COR-L47 (cell line): ENCODE data around the gene APPL1.
"Not testable (repeated sequence)": the region's sequence is repeated elsewhere in the genome, so short reads cannot be mapped to it uniquely, and the experiment has no call there.

Experiments
- DNase-seq: peaks from one replicate; lab custom pipeline; 2025; lab: John Stamatoyannopoulos, UW

APPL1 gene

DNA sequence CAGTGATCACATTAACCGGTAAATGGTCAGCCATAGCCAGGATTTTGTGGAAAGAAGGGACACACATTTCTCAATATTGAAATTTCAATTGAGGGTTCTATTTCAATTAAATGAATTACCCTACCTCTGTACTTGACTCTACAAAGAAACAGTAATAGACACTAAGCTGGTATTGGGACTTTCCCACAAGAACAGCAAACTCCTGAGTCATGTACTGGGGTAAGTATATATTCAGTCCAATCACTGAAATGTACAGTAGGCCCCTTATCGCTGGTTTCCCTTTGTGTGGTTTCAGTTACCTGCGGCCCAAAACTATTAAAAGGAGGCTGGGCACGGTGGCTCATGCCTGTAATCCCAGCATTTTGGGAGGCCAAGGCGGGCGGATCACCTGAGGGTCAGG, 47.3 kb downstream of the APPL1 start:
- no peak for DNase-seq

DNA sequence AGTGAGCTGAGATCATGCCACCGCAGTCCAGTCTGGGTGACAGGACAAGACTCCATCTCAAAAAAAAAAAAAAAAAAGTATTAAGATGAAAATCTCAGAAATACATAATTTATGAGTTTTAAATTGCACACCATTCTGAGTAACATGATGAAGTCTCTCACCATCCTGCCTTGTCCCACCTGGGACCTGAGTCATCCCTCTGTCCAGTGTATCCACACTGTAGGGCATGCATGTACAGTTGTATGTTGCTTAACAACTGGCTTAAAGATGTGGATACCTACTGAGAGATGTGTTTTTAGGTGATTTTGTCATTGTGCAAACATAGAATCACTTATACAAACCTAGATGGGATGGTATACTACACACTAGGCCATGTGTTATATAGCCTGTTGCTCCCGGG, 47.9 kb downstream of the APPL1 start:
- no peak for DNase-seq

- no peak for DNase-seq
Measured at GRCh38 chr3:57278237-57278636, 50.7 kb downstream of the APPL1 start.

DNA sequence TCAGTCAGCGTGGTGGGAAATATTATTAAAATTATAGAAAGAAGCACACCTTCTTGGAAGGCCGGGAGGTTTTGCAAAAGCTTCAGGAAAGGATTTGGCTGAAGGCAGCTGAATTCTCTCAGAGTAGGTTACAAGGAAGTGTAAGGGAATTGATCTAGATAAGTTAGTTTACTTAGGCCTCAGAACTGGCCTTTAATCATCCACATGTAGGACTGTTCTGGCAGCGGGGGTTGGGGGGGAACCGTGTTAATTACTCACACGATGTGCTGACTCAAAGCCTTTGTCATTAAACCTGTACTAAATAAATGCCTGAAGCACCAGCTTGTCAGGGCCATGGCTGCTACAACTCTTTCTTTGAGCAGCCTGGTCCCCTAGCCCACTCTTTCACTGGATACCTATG, 52.2 kb downstream of the APPL1 start:
- DNase-seq = no peak

- no peak for DNase-seq
Measured at GRCh38 chr3:57281715-57282114, 54.2 kb downstream of the APPL1 start.

DNA sequence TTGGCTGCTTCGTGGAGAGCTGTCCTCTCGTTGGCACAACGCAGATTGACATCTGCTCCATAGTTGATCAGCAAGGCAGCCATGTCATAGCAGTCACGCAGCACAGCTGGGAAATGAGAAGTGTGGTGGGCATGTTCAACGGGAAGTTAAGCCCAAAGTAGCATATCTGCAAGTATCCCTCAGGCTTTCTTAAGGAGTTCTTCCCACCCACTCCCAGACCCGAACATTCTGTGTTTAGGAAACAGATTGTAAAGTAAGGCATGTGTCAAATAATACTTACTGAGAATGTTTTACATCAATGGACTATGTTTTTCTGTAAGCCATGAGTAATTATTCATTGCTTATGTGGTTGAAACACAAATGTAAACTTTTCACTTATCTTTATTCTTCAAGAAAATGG, 55.8 kb downstream of the APPL1 start:
- DNase-seq = no peak

DNA sequence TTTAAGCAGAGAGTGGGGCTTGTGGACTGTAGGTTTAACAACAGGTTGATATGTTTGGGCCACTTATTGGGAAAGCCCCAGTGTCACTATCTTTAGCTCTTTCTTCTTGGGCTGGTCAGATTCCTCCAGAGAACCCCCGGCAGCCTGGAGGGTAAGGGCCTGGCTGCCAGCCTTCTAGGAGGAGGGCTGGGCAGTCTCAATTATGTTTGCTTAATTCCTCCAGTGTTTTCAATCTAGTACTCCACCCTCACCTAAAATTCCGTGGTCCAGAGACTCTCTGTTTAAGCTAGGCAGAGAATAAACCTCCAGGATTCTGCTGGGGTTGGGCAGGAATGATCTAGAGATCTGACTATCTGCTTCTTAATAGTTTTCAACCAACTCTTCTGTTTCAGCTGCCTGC, 59.7 kb downstream of the APPL1 start:
- no peak for DNase-seq

GRCh38 chr3:57288403-57288802, 60.9 kb downstream of the APPL1 start:
- no peak for DNase-seq

DNA sequence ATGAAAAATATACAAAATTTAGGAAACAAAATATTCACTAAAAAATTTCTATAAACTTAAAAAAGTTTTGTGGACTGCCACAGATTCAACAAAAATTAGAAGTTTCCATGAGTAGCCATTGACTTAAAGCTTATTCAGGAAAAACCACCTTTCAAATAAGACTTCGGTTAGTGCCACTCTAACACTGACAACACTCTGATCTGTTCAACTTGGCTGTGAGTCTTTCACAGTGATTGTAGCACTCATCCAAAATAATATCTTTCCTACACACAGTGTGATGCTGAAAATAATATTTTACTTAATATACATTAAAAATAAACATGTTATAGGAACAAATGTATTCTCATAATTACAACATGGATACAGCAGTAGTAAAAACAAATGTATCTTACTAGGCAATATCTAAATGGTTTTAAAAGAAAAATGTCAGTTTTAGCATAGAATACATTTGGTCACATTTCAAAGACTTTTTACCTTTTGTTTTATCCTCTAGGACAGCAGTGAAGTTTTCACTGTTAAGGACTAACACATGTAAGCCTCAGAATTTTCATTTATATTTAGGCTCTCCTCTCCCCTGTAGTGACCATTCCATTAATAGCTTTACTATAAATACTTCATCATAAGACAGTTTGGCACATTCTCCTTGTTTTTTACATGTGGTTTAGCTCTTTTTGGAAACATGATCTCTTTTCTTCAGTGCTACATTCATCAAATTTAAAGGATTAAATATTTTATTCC, 64.8 kb downstream of the APPL1 start, which contains the start of gene ASB14:
TSS of gene ASB14 (minus strand) at position 527 of the 738 bp plus-strand sequence. CDS start 652 bp downstream, outside the sequence.
- DNase-seq = no peak

DNA sequence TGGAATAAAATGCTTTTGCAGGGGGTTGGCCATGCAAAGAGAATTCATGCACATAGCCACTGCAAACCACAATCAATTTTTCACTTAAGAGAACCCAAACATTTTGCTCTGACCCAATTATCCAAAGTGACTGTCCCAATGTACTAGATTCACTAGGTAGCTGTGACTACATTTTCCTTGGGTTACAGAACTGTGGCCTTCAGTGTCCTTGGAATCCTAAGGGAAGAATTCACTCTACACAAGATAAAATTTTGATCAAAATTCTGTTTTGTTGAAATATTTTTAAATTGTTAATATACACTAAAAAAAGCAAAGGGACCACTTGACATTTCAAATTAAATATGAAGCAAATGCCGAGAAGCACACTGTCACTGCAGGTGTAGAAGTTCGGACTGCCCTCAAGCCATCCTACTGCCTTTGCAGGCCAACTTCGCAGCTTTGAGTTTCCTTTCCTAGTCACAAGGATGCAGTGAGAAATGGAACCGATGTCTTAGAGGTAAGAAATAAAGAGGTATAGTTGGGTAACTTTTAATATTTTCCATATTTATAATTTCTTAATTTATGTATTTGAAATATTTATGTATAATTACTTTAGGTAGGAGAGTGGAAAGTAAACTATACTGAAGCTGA, 65.5 kb downstream of the APPL1 start:
- DNase-seq = no peak

DNA sequence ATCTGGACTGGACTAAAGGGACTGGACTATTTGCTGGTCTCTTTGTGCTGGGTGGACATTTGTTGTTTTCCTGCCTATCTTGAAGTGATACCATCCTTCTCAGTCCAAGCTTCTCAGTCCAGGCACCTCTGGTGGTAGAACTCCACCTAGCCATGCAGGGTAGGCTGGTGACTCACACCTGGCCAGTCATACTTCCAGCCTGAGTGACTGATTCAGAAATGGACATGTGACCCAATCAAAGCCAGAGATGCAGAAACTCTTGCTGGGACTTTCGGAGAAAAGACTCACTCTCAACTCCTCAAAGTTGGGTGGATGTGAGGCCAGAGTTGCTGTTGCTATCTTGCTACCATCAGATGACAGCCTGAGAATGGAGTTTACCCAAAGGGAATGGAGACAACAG, 70.5 kb downstream of the APPL1 start:
- DNase-seq = no peak

DNA sequence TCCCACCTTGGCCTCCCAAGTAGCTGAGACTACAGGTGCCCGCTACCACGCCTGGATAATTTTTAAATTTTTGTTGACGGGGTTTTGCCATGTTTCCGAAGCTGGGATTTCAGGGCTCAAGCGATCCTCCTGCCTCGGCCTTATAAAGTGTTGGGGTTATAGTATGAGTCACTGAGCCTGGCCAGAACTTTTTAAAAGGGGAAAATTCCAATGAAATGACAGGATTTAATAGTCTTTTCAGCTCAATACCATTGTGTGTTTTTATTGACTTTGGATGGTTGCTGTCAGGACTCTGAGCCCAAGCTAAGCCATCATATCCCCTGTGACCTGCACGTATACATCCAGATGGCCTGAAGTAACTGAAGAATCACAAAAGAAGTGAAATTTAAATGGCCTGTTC, 76.0 kb downstream of the APPL1 start:
- not testable (repeated sequence) for DNase-seq

GRCh38 chr3:57309769-57310360, 82.3 kb downstream of the APPL1 start:
- no peak for DNase-seq

- no peak for DNase-seq
Measured at GRCh38 chr3:57314204-57314603, 86.7 kb downstream of the APPL1 start.
